Activated CD8-positive, alpha-beta T cell treated with anti-CD3 and anti-CD28 coated beads for 36 hours (primary cell): Measurements from ENCODE around the gene PPP3CA. TPM values are rescaled to one million over a fixed set of nuclear protein-coding genes. Genes with fewer than 3 reads are reported as not detected.

Experiments
- ATAC-seq: fragments of 200-7000 bp; cut with Tn5 transposase; one replicate; pipeline ENCODE4 v1.10.0; 2021; ENCODE audit warnings: mild to moderate bottlenecking, moderate library complexity
- CTCF ChIA-PET: fragments of 350-600 bp; sonication (Branson Sonifier 250); formaldehyde crosslinking; loops from one replicate; lab custom pipeline; 2021; ENCODE audit warnings: antibody characterized with exemption; lab: Charles Lee
- POLR2A ChIA-PET: fragments of 350-600 bp; sonication (Branson Sonifier 250); formaldehyde crosslinking; loops from one replicate; lab custom pipeline; 2021; ENCODE audit warnings: antibody characterized with exemption; lab: Charles Lee
- DNase-seq: peaks from one replicate; pipeline ENCODE4 v3.0.0-alpha.2; 2020
- H3K27ac Mint-ChIP-seq: one replicate; pipeline ENCODE4 v1.8.0; 2021; ENCODE audit warnings: mild to moderate bottlenecking, mixed read lengths
- H3K27me3 Mint-ChIP-seq: one replicate; pipeline ENCODE4 v1.8.0; 2021; ENCODE audit warnings: mixed read lengths
- H3K36me3 Mint-ChIP-seq: one replicate; pipeline ENCODE4 v1.8.0; 2021; ENCODE audit warnings: low read depth, mixed read lengths
- H3K4me1 Mint-ChIP-seq: one replicate; pipeline ENCODE4 v1.8.0; 2021; ENCODE audit warnings: low read depth, mixed read lengths
- H3K4me3 Mint-ChIP-seq: one replicate; pipeline ENCODE4 v1.8.0; 2021; ENCODE audit warnings: mild to moderate bottlenecking, moderate library complexity, mixed read lengths
- H3K9me3 Mint-ChIP-seq: one replicate; pipeline ENCODE4 v1.8.0; 2021; ENCODE audit warnings: mixed read lengths
- CTCF ChIP-seq: fragments of 200-600 bp; IDR thresholded peaks from one replicate; pipeline ENCODE4 v1.8.0; 2022; ENCODE audit warnings: antibody characterized with exemption, mild to moderate bottlenecking
- intact Hi-C: fragments of 100-400 bp; cut with micrococcal nuclease; formaldehyde crosslinking; loops from one replicate; pipeline ENCODE4 v1.10.0; 2022
- total RNA-seq, 2 experiments: library from RNA; stranded (reverse); gene quantifications; one replicate each; pipeline ENCODE4 v1.2.3, GENCODE V29; 2021

Gene PPP3CA
- total RNA-seq: 10 to 100 TPM; 11.8 to 12.7 TPM

GRCh38 chr4:101347267-101347556 lies at the start of gene PPP3CA:
Gene PPP3CA, minus strand, starts transcription at chr4:101347526.
- DNase-seq (no peak), ATAC-seq (no peak)
- no peak for TF ChIP-seq CTCF
- H3K27me3 Mint-ChIP-seq: peaks cover 19% of the 10 kb centered on the region
- H3K27ac Mint-ChIP-seq: peak within 1 kb of the TSS; percentile 88
- intact Hi-C loops: loop anchor here (5.0 to 10.0 kb wide), 4 partner anchors 65 to 180 kb away; no protein-coding TSS in a partner anchor
- H3K4me3 Mint-ChIP-seq: peak within 1 kb of the TSS; percentile 95
- ChIA-PET CTCF (interaction anchor here (1.2 kb wide), 1 partner anchor 19 kb away, joined by 4 read pairs; no protein-coding TSS in a partner anchor), POLR2A (interaction anchor here (0.8 to 0.9 kb wide), 2 partner anchors 70 to 71 kb away, joined by 3 read pairs; no protein-coding TSS in a partner anchor)
- H3K9me3 Mint-ChIP-seq: no peaks in the 10 kb centered on the region
- H3K4me1 Mint-ChIP-seq: peaks cover 32% of the 10 kb centered on the region
- H3K36me3 Mint-ChIP-seq: no peaks in the 10 kb centered on the region

GRCh38 chr4:101393256-101393655 lies 45.9 kb upstream of the PPP3CA start:
- no peak overlapping the region for H3K4me3 Mint-ChIP-seq
- intact Hi-C loops: no loop called here
- CTCF ChIA-PET: interaction anchor here (1.2 kb wide), 1 partner anchor 224 kb away, joined by 3 read pairs; no protein-coding TSS in a partner anchor
- POLR2A ChIA-PET: no interaction called here
- DNase-seq (peak; percentile 35), ATAC-seq (peak; percentile 74)
- no peaks in the 10 kb centered on the region for H3K36me3 Mint-ChIP-seq
- peaks cover 9% of the 10 kb centered on the region for H3K27me3 Mint-ChIP-seq
- no peaks in the 10 kb centered on the region for H3K4me1 Mint-ChIP-seq
- no peak for TF ChIP-seq CTCF
- no peak overlapping the region for H3K27ac Mint-ChIP-seq
- peaks cover 3% of the 10 kb centered on the region for H3K9me3 Mint-ChIP-seq

- DNase-seq (no peak), ATAC-seq (no peak)
- CTCF ChIA-PET: no interaction called here
- no peak overlapping the region for H3K27ac Mint-ChIP-seq
- POLR2A ChIA-PET: no interaction called here
- H3K4me3 Mint-ChIP-seq: no peak overlapping the region
- peaks cover 2% of the 10 kb centered on the region for H3K9me3 Mint-ChIP-seq
- peaks cover 12% of the 10 kb centered on the region for H3K27me3 Mint-ChIP-seq
- no peak for TF ChIP-seq CTCF
- intact Hi-C loops: no loop called here
- no peaks in the 10 kb centered on the region for H3K36me3 Mint-ChIP-seq
- H3K4me1 Mint-ChIP-seq: no peaks in the 10 kb centered on the region
Measured at GRCh38 chr4:101370663-101371210, 23.4 kb upstream of the PPP3CA start.

GRCh38 chr4:101367201-101367600 lies 19.9 kb upstream of the PPP3CA start:
- ChIA-PET CTCF (no interaction called here), POLR2A (no interaction called here)
- Mint-ChIP-seq H3K27ac (no peak overlapping the region), H3K27me3 (peaks cover 12% of the 10 kb centered on the region), H3K36me3 (peaks cover 3% of the 10 kb centered on the region), H3K4me3 (no peak overlapping the region), H3K4me1 (no peaks in the 10 kb centered on the region), H3K9me3 (peaks cover 10% of the 10 kb centered on the region)
- ATAC-seq (no peak), DNase-seq (no peak)
- intact Hi-C loops: no loop called here
- TF ChIP-seq CTCF: no peak

GRCh38 chr4:101366331-101366730 lies 19.0 kb upstream of the PPP3CA start:
- ATAC-seq (no peak), DNase-seq (no peak)
- H3K4me1 Mint-ChIP-seq: no peaks in the 10 kb centered on the region
- H3K27me3 Mint-ChIP-seq: peaks cover 12% of the 10 kb centered on the region
- H3K27ac Mint-ChIP-seq: no peak overlapping the region
- H3K36me3 Mint-ChIP-seq: peaks cover 3% of the 10 kb centered on the region
- POLR2A ChIA-PET: no interaction called here
- no peak overlapping the region for H3K4me3 Mint-ChIP-seq
- peaks cover 10% of the 10 kb centered on the region for H3K9me3 Mint-ChIP-seq
- no peak for TF ChIP-seq CTCF
- intact Hi-C loops: no loop called here
- CTCF ChIA-PET: no interaction called here
